HG03095 (cell line): ENCODE results near the gene RPS6KC1.
"Not testable (repeated sequence)": the region's sequence is repeated elsewhere in the genome, so short reads cannot be mapped to it uniquely, and the experiment has no call there.

Source experiments
- ATAC-seq: cut with Tn5 transposase; IDR thresholded peaks from one replicate; pipeline ENCODE4 v1.9.1; 2021; ENCODE audit warnings: moderate library complexity; ENCODE audit not compliant: unreplicated experiment

RPS6KC1 gene

DNA sequence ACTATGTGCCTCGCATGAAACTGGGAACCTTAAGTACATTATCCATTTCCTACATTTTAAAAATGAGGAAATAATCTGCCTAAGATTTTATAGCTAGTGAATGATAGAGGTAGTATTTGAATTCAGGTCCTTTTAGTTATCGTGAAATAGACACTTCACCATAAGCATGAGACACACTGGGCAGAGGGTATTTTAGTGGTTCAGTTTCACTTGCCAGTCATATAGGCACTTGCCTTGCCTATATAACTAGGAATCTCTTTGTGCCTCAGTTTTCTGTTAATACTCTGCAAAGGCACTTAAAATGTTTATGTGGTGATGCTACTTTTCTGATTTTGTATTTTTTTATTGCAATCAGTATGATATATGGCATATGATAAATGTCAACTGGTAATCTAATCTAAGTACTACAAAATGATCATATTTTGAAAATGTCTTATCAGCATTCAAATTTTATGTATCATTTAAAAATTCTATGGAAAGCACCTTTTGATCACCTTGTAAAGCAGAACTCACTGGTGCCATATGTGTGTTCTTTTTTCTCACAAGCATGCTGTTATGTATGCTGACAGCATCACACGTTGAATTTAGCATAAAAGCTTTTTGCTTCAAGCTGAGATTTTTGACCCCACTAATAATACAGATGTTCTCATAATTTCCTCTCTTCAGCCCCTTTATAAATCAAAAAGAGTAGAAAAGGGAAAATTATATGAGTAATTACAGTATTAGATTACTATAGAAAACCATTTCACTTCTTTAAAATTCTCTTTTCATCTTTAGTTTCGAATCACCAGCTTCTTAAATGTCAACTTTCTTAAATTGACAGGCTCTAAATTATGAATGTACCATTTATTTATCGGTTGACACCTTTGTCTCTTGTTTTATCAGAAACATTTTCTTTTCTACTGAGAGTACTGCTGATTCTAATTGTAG is 52.6 kb downstream of the RPS6KC1 start:
- no peak for ATAC-seq

DNA sequence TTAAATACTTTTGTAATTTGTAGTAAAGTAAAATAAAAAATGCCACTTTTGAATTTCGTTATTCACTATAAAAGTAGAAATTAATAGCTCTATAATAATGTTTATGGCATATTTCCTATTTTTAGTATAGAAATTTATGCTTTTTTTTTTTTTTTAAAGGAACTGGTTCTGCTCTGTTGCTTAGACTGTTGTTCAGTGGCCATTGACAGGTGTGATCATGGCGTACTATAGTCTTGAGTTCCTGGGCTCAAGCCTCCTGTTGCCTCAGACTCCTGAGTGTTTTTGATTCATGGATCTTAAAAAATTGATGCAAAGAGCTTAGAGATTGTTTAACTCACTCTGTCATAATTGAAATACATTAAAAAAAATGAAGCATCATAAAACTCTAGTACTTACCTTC is 53.6 kb downstream of the RPS6KC1 start:
- ATAC-seq: no peak

DNA sequence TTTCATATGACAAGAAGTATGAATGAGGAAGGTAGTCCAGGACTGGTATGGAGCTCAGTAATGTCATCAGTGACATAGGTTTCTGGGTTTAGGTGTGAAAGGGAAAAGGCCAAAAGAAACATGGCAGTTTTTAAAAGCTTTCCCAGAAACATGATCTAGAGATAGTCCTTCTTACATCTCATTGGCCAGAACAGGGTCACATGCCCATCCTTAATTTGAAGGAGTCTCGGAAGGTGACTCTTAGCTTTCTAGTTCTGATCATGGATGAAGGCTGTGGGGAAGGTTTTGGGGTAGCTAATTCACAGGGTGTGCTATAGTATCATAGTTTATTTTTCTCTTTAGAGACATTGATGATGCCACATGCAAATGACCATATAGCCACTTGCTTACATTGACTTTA is 55.3 kb downstream of the RPS6KC1 start:
- ATAC-seq: no peak

DNA sequence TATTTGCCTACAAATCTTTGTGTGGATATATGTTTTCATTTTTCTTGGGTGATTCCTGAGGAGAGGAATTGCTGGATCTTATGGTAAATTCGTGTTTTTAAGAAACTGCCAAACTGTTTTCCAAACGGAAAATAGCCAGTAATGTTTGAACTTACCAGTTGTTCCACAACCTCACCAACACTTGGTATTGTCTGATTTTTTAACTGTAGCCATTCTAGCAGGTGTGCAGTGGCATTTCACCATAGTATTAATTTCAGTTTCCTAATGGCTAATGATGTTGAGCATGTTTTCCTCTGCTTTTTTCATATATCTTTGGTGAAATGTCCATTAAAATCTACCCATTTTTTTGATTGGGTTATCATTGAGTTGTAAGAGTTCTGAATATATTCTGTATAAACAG is 56.6 kb downstream of the RPS6KC1 start:
- no peak for ATAC-seq

DNA sequence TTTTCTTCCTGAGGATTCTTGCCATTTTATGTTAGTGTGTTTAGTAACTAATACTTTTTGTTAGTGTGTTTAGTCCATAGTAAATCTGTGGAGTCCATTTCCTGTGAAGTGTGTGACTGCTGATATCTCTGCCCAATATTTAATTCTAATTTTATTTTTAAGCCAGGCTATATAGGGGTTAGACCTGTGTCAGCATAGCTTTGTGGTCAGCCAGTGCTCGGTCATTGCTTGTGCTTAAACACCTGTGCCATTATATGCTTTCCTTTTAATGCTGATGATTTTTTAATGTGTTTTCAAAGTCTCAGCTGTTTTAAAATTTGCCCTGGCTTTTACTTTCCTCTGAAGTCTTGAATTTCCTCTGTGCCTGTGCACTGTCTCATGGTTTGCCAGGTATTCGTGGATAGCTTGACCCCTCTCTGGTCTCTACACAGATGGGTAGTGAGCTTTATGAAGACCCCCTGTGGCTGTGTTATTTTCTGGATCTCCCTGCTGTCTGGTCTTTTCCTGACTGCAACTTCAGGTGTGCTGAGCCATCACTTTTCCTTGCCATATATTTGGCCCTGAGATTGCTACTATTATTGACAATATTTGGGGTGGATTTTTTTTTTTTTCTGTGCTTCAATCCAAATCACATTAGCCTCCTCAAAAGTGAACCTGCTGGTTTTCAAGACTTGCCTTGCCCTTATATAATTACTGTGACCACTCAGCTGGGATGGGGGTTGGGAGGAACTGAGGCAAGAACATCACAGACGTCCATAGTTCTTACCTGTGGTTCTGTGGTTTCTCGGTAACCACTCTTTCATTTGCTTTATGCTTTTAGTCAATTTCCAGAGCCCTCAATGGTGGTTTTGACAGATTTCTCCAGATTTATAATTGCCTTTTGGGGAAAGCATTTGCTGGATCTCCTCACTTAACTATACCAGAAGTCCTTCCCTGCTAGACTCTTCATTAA is 59.6 kb downstream of the RPS6KC1 start:
- no peak for ATAC-seq

DNA sequence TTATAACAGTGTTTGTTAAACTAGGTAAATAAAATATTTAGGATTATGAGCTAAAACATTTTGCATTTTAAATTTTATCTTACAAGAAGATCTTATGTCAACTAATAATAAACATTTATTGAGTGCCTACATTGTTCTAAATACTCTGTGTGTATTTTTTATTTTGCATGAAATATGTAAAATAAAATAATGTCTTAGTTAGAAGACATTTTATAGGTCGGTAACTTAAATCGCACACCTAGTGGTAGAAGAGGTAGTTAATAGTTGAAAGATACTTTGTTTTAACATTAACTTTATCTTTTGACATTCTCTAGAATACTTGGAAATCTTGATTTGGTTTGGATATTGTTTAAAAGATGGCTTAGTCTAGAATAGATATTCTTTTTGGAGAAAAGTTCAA is 60.5 kb downstream of the RPS6KC1 start:
- ATAC-seq: no peak

DNA sequence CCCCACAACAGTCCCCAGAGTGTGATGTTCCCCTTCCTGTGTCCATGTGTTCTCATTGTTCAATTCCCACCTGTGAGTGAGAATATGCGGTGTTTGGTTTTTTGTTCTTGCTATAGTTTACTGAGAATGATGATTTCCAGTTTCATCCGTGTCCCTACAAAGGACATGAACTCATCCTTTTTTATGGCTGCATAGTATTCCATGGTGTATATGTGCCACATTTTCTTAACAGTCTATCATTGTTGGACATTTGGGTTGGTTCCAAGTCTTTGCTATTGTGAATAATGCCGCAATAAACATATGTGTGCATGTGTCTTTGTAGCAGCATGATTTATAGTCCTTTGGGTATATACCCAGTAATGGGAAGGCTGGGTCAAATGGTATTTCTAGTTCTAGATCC is 61.7 kb downstream of the RPS6KC1 start:
- ATAC-seq: not testable (repeated sequence)

DNA sequence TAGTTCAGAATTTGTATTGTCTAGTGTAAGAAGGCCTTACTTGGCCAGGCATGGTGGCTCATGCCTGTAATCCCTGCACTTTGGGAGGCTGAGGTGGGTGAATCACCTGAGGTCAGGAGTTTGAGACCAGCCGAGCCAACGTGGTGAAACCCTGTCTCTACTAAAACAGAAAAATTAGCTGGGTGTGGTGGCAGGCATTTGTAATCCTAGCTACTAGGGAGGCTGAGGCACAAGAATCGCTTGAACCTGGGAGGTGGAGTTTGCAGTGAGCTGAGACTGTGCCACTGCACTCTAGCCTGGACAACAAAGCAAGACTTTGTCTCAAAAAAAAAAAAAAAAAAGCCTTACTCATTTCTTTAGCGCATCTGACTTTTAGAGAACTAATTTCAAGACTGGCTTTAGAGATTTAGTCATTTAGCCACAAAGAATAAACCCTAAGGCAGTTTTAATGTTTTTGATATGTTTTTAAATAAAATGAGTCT is 66.7 kb downstream of the RPS6KC1 start:
- ATAC-seq: not testable (repeated sequence)

DNA sequence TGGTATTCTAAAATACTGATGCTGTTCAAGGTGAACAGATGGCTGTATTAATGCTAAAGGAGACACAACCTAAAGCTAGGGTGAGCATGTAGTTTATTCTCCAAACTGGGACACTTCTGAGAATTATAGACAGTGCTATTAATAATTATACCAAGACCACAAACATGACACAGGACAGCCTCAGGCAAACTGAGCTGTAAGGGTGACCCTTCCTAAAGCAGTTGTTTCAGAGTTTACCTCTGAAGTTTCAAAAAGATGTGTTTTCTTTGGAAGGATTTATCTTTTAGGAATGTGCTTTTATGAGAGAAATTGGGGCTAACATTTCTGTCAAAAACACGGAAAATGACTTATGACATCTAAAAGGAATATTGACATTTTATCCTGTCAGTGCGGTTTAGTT is 68.8 kb downstream of the RPS6KC1 start:
- ATAC-seq: no peak

DNA sequence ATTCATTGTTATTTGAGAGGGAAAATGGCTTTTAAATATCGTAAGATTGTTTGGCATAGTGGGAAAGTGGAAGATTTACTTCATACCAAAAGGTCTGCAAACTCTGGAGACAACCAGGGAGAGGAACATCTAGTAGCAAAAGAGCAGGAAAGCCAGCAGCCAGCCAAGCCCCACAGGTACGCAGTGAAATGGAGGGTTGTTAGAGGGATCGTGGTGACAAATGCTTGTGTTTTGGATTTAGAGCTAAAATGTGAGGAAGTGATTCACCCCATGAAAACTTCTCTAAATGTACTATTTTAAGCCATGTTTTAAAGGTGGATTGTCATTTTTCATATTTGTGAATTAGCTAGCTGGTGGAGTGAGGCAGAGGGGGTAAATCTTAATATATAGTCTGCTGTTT is 69.3 kb downstream of the RPS6KC1 start:
- no peak for ATAC-seq

DNA sequence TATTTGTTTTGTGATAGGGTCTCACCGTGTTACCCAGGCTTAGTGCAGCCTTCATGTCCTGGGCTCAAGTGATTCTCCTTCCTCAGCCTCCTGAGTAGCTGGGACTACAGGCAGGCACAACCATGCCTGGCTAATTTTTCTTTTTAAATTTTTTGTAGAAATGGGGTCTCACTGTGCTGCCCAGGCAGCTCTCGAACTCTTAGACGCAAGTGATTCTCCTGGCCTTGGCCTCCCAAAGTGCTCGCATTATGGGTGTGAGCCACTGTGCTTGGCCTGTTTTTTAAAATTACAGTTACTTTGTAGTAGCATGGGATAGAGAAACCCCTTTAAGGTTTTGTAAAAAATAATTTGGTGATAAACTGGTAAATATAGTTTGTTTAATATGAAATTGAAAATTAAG is 69.9 kb downstream of the RPS6KC1 start:
- no peak for ATAC-seq

DNA sequence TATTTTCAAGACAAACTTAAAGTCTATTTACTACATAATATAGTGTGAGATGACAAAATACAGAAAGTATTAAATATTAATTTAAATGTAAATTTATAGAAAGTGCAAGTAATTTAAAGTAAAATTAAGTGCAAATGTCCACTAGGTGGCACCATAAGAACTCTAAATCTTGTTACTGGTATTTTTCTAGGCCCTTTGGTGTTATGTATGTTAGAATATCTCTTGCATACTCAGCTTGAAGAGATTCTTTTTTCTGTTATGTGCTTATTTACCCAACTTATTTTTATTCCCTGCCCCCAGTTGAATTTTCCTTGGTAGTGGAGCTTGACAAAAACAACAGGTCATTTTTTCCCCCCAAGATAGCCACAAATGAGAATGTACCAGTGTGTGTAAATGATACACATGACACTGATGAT is 71.5 kb downstream of the RPS6KC1 start:
- ATAC-seq: no peak

DNA sequence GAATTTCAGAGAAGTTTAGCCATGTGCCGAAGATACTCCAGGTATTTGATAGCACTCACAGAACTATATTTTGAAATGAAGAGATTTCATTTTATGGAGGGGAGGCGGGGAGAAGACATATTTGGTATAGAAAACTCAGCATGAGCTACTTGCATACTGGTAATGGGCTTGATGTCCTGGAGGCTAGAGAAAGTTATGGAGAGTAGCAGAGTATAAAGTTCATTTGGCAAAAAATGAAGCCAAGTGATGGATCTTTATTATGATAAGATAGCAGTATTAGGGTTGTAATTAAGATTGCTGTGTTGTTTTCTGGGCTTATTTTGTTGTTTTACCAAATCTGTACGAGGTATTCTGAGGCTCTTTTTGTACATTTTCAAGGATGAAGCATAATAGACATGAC is 72.0 kb downstream of the RPS6KC1 start:
- ATAC-seq: no peak

DNA sequence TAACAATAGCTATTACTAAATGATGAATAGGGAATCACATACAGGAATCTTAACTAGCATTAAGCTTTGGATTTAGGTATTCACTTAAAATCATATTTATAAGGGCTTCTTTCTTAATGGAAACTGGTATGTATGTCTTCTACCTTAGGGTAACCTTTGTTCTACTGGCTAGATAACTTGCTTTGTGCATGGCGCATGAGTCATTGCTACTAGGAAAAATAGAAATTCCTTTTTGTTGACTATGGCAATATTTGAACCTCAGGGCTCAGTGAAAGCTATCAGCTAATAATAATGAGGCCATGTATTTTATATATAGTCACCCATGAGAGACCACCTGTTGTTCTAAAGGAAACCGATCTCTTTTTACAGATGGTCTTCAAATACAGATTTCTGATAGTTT is 72.5 kb downstream of the RPS6KC1 start:
- no peak for ATAC-seq

DNA sequence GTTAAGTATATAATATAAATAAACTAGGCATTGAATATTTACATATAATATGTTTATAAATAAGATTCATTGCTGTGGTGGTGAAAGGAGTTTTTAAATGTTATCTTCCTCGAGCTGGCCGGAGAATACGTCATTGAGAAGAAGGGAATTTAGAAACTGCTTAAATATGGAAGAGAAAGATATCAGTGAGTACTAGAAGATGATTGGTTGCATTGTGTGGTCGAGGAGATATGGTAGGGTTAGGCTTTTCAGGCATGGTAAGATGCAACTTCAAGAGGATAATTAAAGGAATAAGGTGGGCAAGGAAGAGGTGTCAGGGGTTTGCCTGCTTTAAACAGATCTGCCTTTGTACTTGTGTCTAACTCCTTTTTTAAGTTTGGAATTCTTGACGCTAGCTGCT is 73.5 kb downstream of the RPS6KC1 start:
- ATAC-seq: no peak

DNA sequence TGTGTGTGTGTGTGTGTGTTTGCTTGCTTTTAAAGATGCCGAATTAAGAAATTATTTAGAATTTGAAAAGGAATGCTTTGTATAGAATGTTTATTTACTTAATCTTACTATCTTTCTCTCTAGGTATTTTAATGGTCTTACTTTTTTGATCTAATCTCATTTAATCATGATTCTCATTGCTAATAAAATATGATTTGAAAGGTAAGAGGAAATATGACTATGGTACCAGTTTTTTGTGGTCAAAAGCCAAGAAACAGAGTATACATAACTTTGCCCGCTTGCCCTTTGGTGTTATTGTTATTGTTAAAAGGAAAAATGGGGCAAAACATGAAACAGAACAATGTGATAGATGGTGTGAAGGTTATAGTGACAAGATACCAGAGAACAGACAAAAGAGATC is 74.6 kb downstream of the RPS6KC1 start:
- no peak for ATAC-seq

DNA sequence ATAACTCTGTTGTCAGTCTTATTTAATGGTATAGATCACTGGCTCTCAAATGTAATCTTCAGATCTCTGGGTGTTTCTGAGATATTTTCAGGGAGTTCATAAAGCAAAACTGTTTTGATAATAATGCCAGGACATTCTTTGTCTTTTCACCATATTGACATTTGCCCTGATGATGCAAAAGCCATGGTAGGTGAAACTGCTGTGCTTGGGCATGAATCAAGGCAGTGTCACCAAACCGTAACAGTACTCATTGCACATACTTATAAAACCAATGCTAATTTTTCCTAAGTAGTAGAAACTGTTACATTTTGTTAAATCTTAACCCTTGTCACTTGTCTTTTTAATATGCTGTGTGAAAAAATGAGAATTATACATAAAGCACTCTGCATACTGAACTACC is 76.0 kb downstream of the RPS6KC1 start:
- no peak for ATAC-seq

DNA sequence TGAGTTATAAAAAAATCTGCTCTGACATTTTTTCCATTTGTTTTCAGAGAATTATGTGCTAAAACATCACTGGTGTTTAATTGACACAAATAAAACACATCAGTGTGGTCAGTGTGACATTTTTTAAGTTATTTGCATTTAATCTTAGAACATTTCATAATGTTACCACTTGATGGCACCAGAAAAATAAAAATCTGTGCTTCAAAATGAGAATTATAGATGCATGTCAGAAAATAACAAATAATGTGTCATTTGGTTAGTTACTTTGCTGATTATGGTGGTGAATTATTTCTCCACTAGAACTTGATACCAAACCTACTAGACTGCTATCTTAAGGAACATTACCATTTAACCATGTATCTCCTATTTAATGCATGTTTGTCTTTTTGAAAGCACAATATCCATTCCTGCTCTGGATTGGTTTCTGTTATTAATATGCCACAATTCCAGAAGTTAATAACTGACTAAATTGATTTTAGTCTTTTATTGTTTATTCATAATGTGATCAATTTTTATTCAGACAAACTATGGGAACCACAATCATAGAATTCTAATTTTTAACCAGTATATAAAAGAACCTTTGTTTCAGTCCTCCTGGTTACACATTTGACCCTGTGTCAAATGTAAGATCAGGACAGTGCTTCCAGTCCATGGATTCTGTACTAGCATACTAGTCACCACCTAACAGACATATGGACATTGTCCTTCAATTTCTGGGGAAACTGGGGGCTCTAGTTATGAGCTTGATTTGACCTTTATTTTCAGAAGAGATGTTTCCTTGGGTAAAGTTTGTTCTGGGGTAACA is 81.0 kb downstream of the RPS6KC1 start:
- no peak for ATAC-seq

DNA sequence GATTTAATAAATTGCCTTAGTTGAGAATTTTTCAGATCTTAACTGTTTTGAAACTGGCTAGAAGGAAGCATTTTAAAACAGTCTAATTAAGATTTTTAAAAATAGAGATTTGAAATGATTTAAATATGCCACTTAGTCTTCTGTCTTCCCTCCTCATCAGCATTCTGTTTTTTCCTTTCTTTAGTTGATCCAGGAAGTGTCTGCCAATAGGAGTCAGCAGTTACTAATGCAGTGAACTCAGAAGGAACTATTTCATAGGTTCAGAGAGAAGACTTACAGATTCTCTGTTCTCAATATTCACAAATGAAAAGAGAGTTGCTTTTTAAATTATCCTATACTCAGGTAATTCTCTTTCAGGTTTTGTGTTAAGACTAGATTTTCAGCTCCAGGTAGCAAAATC is 84.5 kb downstream of the RPS6KC1 start:
- no peak for ATAC-seq

DNA sequence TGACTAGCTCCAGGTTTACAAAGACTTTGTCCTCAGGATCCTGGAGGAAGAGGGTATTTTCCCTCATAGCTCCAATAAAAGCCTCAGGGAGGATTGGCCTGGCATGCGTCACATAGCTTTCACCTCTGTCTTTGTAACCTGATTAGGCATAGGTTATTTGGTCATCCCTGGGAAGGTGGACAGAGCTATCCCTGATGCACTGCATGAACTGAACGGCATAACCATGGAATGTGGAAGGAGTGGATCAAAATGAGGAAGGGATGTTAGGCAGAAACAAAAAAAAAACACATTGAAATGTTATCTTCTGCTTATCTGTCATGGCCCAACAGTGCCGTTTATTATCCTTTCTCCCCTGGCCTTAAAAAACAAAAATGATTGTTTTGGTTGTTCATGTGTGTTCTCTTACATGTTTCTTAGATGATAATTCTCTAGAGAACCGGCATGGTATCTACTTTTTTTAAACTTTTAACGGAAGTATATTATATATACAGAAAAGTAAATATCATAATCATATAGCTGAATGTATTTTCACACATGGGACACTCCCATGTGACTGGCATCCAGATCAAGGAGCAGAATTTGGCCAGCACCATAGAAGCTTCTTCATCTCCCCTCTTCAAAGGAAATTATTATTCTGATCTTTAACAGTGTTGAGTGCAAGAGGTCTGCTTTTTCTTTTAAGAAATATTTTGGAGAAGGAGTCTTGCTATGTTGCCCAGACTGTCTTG is 85.3 kb downstream of the RPS6KC1 start:
- ATAC-seq: no peak
